ENCODE results near the gene SLC1A3.
A peak's percentile ranks its signal among the peaks of the same experiment; 100 is the strongest.
"Not testable (repeated sequence)": the region's sequence is repeated elsewhere in the genome, so short reads cannot be mapped to it uniquely, and the experiment has no call there.

SLC1A3 gene

DNA sequence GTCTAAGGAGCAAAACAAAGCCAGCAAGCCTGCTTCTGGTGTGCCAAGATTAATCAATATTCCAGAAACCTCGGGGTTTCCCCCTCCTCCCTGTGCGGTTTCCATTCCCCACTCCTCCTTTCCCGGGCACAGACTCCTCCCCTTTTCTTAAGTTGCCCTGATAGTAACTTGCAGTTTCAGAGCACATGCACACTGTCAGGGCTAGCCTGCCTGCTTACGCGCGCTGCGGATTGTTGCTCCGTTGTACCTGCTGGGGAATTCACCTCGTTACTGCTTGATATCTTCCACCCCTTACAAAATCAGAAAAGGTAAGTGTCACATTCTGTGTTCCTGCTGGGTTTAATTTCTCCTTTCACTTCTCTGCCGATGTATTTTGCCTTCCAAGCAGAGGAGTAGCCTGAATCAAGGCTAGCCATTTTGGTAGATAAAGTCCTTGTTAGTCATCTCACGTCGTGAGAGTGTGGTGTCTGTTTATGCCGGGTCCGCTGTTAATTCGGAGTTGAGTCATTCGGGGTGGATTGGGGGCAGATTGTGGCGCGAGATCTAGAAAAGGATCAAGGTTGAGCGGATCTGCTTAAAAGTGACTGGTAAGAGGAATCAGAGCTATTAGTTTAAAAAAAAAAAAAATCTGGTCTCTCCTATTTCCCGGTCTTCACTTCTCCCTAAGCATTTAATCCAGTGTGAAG lies at the start of gene SLC1A3:
SLC1A3 (plus strand) TSS at position 179 of the 686 bp plus-strand sequence. CDS start 1,818 bp downstream, outside the sequence.
- H3K36me3 ChIP-seq (ENCODE audit: control insufficient read depth, insufficient read depth, low read length), result no peaks in the 10 kb centered on the region
- no peaks in the 10 kb centered on the region for H3K27me3 ChIP-seq (ENCODE audit: control insufficient read depth, insufficient read depth, low read length)
- peak within 1 kb of the TSS; percentile 76 for H3K4me3 ChIP-seq (ENCODE audit: low read depth, low read length)
- H3K9me3 ChIP-seq (ENCODE audit: control insufficient read depth, insufficient read depth, low read length), result no peaks in the 10 kb centered on the region
- H3K9ac ChIP-seq (ENCODE audit: low read depth, low read length), result peak within 1 kb of the TSS; percentile 87
- peaks cover 2% of the 10 kb centered on the region for H3K4me1 ChIP-seq (ENCODE audit: control insufficient read depth, insufficient read depth, low read length)

DNA sequence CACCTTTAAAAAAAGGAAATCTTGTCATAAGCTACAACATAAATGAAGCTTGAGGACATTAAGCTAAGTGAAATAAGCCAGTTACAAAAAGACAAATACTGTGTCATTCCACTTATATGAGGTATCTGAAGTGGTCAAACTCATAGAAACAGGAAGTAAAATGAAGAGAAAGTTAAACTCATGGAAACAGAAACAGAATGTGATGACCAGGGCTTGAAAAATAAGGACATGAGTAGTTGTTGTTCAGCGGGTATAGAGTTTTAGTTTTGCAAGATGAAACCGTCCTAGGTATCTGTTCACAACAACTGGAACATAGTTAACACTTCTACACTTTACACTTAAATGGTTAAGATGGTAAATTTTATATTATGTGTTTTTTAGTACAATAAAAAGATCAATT lies 47.8 kb upstream of the SLC1A3 start:
- Histone ChIP-seq H3K4me3 (ENCODE audit: low read depth, low read length) (no peak overlapping the region), H3K9me3 (ENCODE audit: control insufficient read depth, insufficient read depth, low read length) (no peaks in the 10 kb centered on the region), H3K9ac (ENCODE audit: low read depth, low read length) (no peak overlapping the region), H3K27me3 (ENCODE audit: control insufficient read depth, insufficient read depth, low read length) (no peaks in the 10 kb centered on the region), H3K36me3 (ENCODE audit: control insufficient read depth, insufficient read depth, low read length) (no peaks in the 10 kb centered on the region), H3K4me1 (ENCODE audit: control insufficient read depth, insufficient read depth, low read length) (no peaks in the 10 kb centered on the region)

DNA sequence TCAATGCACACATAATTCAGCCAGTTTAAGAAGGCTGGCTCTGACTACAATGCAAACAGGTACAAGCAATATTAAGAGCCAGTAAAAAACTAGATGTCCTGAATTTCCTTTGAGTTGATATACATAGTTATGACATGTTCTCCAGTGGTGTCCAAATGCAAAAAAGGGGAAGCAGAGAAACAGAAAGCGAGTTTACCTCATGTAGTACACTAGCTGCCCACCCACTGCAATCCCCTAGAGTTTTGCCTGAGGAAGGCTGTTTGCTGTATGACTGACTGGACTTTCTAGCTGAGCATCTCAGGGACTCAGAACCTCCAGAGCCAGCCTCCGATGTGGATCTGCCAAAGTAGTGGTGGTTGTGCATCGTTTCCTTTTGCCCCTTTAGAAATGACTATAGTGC lies 44.8 kb upstream of the SLC1A3 start:
- H3K9me3 ChIP-seq (ENCODE audit: control insufficient read depth, insufficient read depth, low read length), result no peaks in the 10 kb centered on the region
- H3K4me3 ChIP-seq (ENCODE audit: low read depth, low read length), result no peak overlapping the region
- H3K36me3 ChIP-seq (ENCODE audit: control insufficient read depth, insufficient read depth, low read length), result no peaks in the 10 kb centered on the region
- no peaks in the 10 kb centered on the region for H3K27me3 ChIP-seq (ENCODE audit: control insufficient read depth, insufficient read depth, low read length)
- H3K4me1 ChIP-seq (ENCODE audit: control insufficient read depth, insufficient read depth, low read length), result no peaks in the 10 kb centered on the region
- no peak overlapping the region for H3K9ac ChIP-seq (ENCODE audit: low read depth, low read length)

DNA sequence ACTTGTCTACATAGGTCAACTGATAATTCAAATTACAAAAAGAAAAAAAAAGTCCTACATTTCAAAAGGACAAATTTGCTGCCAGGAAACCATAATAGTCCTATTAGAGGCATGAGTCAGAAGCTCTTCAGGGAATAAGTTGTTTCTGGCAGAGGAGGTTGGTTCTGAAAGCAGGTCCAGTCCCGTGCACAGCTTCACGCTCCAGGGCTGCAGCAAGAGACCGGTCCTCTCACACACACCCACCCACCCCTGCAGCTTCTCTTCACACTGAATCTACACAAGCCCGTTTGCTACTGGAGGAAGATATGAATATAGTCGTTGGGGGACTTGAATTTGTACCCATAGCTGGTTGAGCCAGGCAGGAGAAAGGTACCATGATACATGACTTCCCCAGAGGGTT lies 36.9 kb upstream of the SLC1A3 start:
- Histone ChIP-seq H3K9ac (ENCODE audit: low read depth, low read length) (no peak overlapping the region), H3K36me3 (ENCODE audit: control insufficient read depth, insufficient read depth, low read length) (no peaks in the 10 kb centered on the region), H3K27me3 (ENCODE audit: control insufficient read depth, insufficient read depth, low read length) (no peaks in the 10 kb centered on the region)

DNA sequence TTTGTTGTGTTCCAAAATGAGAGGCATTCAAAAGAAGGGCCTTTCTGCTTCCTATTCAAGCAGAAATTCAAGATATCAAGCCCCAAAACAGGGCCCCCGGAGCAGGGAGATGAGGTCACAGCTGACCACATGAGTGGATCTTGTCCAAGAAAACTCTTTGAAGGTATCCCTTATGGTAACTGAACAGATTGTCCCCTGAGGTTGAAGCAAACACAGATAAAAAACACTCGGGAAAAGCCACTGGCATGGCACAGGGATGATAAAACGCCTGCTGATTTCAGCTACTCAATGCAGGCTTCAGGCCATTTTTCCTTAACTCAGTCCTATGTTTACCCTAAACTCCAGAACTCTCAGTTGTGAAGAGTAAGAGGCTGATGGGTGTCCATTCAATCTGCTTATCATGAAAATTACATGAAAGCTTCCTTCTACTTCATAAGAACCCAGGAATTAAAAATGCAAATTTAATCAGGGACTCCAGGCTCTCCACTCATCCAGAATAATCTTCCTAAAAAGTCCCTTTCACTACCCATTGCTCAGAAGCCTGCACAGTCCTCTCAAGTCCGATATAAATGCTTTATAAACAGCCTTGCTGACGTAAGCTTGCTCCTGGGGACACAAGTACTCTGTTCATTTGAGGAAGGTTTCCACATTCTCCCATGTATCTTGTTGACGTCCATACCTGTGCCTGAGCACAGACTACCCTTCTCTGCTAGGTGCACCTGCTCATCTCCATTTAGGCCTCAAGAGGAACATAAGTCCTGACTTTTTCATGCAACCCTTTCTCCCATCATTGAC lies 35.9 kb upstream of the SLC1A3 start:
- Histone ChIP-seq H3K9me3 (ENCODE audit: control insufficient read depth, insufficient read depth, low read length) (no peaks in the 10 kb centered on the region), H3K9ac (ENCODE audit: low read depth, low read length) (no peak overlapping the region), H3K4me3 (ENCODE audit: low read depth, low read length) (no peak overlapping the region), H3K4me1 (ENCODE audit: control insufficient read depth, insufficient read depth, low read length) (peaks cover 5% of the 10 kb centered on the region), H3K27me3 (ENCODE audit: control insufficient read depth, insufficient read depth, low read length) (no peaks in the 10 kb centered on the region), H3K36me3 (ENCODE audit: control insufficient read depth, insufficient read depth, low read length) (no peaks in the 10 kb centered on the region)

More for the DNA sequence above, 36.9 kb upstream of the SLC1A3 start:
- Histone ChIP-seq H3K4me1 (ENCODE audit: control insufficient read depth, insufficient read depth, low read length) (no peaks in the 10 kb centered on the region), H3K4me3 (ENCODE audit: low read depth, low read length) (no peak overlapping the region), H3K9me3 (ENCODE audit: control insufficient read depth, insufficient read depth, low read length) (no peaks in the 10 kb centered on the region)

DNA sequence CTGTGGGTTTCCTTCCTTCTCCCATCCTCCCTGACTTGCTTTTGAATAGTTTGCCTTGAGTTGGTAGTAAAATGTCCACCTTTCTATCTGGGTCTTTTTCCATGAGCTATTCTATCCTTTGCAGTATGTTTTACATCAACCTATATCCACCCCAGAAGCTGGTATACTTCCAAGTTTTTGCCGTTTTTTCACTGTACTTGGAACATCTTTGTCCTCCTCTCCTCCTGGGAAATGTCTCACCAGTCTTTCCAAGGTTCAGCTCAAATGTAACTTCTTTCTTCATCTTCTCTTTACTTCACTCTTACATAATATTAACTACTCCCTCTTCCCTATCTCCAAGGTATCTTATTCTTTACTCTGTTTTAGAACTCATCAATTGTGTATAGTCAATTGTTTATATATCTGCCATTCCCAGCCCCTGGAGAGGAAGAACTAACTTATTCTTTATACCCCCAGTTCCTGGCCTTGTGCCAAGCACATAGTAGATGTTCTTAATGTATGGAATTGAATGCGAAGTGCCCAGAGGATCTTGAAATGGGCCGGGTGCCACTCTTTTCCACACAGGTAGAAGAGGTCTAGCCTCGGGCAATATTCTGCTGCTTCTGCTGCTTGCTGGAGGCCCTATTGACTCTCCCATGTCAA lies 34.9 kb upstream of the SLC1A3 start:
- H3K36me3 ChIP-seq (ENCODE audit: control insufficient read depth, insufficient read depth, low read length), result no peaks in the 10 kb centered on the region
- H3K4me1 ChIP-seq (ENCODE audit: control insufficient read depth, insufficient read depth, low read length), result peaks cover 5% of the 10 kb centered on the region
- H3K27me3 ChIP-seq (ENCODE audit: control insufficient read depth, insufficient read depth, low read length), result no peaks in the 10 kb centered on the region
- H3K4me3 ChIP-seq (ENCODE audit: low read depth, low read length), result no peak overlapping the region
- H3K9me3 ChIP-seq (ENCODE audit: control insufficient read depth, insufficient read depth, low read length), result no peaks in the 10 kb centered on the region
- no peak overlapping the region for H3K9ac ChIP-seq (ENCODE audit: low read depth, low read length)

DNA sequence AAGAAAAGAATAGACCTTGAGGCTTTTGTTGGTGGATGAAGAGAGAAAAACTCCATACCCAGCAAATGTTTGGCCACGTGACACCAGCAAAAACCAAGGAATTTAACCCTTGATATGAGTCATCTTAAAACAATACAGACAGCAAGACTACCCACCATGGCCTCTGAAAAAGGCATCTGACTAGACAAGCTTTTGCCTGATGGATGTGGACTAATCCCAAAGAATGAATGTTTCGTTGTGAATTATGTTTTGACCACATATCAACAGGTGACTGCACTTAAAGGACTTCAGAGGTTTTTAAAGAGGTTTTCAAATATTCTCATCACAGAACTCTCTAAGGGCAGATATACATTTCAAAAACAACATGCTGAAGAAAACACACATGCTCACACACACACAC lies 33.0 kb upstream of the SLC1A3 start:
- H3K9ac ChIP-seq (ENCODE audit: low read depth, low read length), result no peak overlapping the region
- no peaks in the 10 kb centered on the region for H3K9me3 ChIP-seq (ENCODE audit: control insufficient read depth, insufficient read depth, low read length)
- H3K4me3 ChIP-seq (ENCODE audit: low read depth, low read length), result no peak overlapping the region
- no peaks in the 10 kb centered on the region for H3K36me3 ChIP-seq (ENCODE audit: control insufficient read depth, insufficient read depth, low read length)
- peaks cover 5% of the 10 kb centered on the region for H3K4me1 ChIP-seq (ENCODE audit: control insufficient read depth, insufficient read depth, low read length)
- no peaks in the 10 kb centered on the region for H3K27me3 ChIP-seq (ENCODE audit: control insufficient read depth, insufficient read depth, low read length)

DNA sequence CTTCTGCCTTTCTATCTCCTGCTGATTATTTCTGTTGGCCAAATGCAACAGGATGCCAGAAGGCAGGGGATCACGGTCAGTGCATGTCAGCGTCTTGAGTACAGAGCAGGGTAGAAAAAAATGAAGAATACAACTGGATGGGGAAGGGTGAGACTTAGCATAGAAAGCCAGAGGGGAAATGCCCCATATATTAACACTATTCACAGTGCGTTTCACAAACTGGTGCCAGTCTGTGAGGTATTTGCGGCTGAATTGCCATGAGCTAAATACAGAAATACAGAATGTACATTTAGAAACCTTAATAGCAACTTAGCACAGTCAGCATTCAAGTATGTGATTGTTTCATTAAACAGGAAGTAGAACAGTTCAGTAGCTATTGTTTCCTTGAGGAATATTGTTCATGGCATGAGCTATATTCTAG lies 31.0 kb upstream of the SLC1A3 start:
- Histone ChIP-seq H3K27me3 (ENCODE audit: control insufficient read depth, insufficient read depth, low read length) (no peaks in the 10 kb centered on the region), H3K36me3 (ENCODE audit: control insufficient read depth, insufficient read depth, low read length) (no peaks in the 10 kb centered on the region), H3K9me3 (ENCODE audit: control insufficient read depth, insufficient read depth, low read length) (no peaks in the 10 kb centered on the region), H3K9ac (ENCODE audit: low read depth, low read length) (no peak overlapping the region), H3K4me3 (ENCODE audit: low read depth, low read length) (no peak overlapping the region), H3K4me1 (ENCODE audit: control insufficient read depth, insufficient read depth, low read length) (peaks cover 5% of the 10 kb centered on the region)

DNA sequence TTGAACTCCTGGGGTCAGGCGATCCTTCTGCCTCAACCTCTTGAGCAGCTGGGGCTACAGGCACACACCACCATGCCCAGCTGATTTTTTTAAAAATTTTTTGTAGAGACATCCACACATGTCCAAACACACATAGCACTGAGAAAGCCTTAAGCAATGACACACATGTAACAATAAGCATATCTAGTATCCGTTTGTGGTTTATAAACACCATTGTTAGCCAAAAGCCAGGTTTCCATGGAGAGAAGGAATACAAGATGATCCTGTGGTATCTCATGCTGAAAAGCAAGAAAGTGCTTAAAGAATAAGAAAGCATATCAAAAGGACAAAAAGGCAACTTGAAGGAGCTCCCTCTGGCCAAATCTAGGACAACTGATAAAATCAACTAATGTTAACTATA lies 29.7 kb upstream of the SLC1A3 start:
- H3K9me3 ChIP-seq (ENCODE audit: control insufficient read depth, insufficient read depth, low read length), result no peaks in the 10 kb centered on the region
- H3K4me1 ChIP-seq (ENCODE audit: control insufficient read depth, insufficient read depth, low read length), result peaks cover 5% of the 10 kb centered on the region
- H3K36me3 ChIP-seq (ENCODE audit: control insufficient read depth, insufficient read depth, low read length), result no peaks in the 10 kb centered on the region
- no peak overlapping the region for H3K4me3 ChIP-seq (ENCODE audit: low read depth, low read length)
- no peaks in the 10 kb centered on the region for H3K27me3 ChIP-seq (ENCODE audit: control insufficient read depth, insufficient read depth, low read length)
- H3K9ac ChIP-seq (ENCODE audit: low read depth, low read length), result no peak overlapping the region

DNA sequence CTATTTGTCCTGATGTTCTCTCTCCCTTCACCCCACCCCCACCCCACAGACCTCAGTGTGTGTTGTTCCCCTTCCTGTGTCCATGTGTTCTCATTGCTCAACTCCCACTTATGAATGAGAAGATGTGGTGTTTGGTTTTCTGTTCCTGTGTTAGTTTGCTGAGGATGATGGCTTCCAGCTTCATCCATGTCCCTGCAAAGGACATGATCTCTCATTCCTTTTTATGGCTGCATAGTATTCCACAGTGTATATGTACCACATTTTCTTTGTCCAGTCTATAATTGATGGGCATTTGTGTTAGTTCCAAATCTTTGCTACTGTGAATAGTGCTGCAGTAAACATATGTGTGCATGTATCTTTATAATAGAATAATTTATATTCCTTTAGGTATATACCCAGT lies 26.5 kb upstream of the SLC1A3 start:
- H3K9ac ChIP-seq (ENCODE audit: low read depth, low read length); H3K27me3 ChIP-seq (ENCODE audit: control insufficient read depth, insufficient read depth, low read length); H3K4me1 ChIP-seq (ENCODE audit: control insufficient read depth, insufficient read depth, low read length); H3K9me3 ChIP-seq (ENCODE audit: control insufficient read depth, insufficient read depth, low read length); H3K4me3 ChIP-seq (ENCODE audit: low read depth, low read length); H3K36me3 ChIP-seq (ENCODE audit: control insufficient read depth, insufficient read depth, low read length): not testable (repeated sequence)

DNA sequence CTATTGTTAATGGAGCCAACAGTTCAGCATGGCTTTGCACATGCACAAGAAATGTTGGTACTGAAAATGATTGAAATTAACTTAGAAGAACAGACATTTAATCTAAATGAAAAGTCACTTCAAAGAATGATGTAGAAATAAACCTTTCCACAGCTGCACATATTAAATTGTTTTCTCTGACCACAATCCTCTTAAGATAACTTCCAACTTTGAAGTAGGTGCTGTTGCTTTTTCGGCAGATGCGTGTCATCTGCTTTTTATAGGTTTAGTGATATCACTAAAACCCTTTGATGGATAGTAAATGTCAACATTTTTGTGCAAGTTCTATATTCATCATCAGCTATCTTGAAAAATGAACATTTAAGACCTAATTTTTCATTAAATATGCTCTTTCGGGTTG lies 25.3 kb upstream of the SLC1A3 start:
- Histone ChIP-seq H3K9ac (ENCODE audit: low read depth, low read length) (no peak overlapping the region), H3K4me3 (ENCODE audit: low read depth, low read length) (no peak overlapping the region), H3K4me1 (ENCODE audit: control insufficient read depth, insufficient read depth, low read length) (no peaks in the 10 kb centered on the region), H3K36me3 (ENCODE audit: control insufficient read depth, insufficient read depth, low read length) (no peaks in the 10 kb centered on the region), H3K27me3 (ENCODE audit: control insufficient read depth, insufficient read depth, low read length) (no peaks in the 10 kb centered on the region), H3K9me3 (ENCODE audit: control insufficient read depth, insufficient read depth, low read length) (no peaks in the 10 kb centered on the region)

All from iPS-15b (cell line).